Hematopoietic multipotent progenitor cell treated with erythropoietin and hydrocortisone succinate and interleukin-3 and kit ligand, for 17 days (in vitro differentiated cells): ENCODE results near the gene AMIGO2.
A peak's percentile ranks its signal among the peaks of the same experiment; 100 is the strongest.

Experiments used
- DNase-seq: peaks from one replicate; pipeline ENCODE4 v3.0.0-alpha.2; 2015; ENCODE audit warnings: low spot score

Gene AMIGO2

GRCh38 chr12:47098099-47098498, 18.3 kb upstream of the AMIGO2 start:
- DNase-seq: no peak

DNA sequence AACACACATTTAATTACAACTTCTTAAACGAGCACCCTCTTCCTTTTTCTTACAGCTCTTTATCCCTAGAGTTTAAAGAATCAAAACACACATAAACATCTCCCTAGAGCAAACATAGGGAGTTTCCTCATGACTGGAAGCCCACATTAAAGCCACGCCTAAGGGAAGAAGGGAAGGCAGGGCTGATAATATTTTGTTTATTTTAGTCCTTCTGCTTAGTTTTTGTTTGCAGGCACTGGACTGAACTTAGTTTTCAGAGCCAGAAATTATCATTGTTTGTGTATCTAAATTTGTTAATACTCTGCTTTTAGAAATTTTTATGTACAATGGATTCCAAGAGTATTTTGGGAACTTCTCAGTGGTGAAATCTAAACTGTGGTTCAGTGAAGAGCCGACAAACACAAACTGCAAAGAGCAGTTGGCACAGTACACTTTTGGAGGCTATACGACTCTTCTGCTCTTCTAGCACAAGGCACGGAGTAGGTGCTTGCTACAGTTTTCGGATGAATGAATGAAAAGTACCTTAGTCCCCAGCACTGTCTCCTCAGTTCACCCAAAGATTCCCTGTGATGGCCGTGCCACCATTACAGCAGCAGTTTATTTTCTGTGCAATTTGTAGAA, 17.6 kb upstream of the AMIGO2 start:
- no peak for DNase-seq

DNA sequence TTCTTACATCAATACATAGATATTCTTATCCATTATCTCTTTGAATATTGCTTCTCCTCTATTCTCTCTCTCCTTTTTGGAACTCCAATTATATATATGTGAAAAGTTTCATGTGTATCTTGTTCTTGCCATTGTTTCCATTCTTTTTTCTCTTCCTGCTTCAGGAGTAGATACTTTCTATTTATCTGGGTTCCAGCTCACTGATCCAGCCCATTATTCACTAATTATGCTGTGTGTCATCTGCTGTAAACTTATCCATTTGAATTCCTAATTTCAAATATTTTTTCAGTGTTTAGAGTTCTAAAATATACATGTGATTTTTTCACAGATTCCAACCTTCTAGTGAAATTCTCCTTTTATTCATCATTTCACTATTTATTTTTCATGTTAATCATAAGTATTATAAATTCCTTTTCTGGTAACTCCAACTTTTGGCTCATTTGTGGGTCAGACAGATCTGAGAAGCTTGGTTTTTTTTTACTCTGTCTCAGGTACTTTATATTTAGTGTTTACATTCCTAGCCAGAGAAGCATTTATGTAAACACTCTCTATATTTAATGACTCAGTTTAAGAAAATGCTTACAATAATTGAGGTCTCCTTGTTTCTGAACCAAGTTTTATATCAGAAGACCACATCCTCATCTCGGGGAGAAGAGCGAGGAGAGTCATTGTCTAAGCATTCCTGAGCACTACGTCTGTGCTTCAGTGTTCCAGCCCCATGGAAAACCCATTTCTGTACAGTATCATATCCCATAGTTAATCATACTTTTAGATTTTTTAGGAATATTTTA, 15.9 kb upstream of the AMIGO2 start:
- DNase-seq: no peak

DNA sequence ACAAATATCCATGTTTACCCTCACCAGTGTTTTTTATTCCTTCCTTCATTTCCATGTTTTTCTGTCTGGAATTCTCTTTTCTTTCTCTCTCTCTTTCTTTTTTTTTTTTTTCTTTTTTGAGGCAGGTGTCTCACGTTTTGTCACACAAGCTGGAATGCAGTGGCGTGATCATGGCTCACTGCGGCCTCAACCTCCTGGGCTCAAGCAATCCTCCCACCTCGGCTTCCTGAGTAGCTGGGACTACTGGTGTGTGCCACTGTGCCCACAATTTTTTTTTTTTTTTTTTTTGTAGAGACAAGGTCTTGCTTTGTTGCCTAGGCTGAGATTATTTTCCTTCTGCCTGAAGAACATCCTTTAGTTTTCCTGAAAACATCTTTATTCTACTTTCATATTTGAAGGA, 15.0 kb upstream of the AMIGO2 start:
- no peak for DNase-seq

DNA sequence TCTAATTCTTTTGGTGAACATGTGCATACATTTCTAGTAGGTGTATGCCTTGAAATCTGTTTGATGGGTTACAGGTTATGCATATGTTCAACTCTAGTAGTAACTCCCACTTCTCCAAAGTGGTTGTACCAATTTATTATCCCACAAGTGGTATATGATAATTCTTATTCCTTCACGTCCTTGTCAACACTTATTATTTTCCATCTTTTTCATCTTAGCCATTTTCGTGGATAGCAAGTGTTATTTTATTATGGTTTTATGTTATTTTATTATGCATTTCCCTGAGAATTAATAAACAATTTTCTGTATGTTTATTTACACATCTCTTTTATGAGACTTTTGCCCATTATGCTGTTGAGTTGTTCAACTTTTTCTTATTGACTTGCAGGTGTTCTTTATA, 11.2 kb upstream of the AMIGO2 start:
- DNase-seq: no peak

DNA sequence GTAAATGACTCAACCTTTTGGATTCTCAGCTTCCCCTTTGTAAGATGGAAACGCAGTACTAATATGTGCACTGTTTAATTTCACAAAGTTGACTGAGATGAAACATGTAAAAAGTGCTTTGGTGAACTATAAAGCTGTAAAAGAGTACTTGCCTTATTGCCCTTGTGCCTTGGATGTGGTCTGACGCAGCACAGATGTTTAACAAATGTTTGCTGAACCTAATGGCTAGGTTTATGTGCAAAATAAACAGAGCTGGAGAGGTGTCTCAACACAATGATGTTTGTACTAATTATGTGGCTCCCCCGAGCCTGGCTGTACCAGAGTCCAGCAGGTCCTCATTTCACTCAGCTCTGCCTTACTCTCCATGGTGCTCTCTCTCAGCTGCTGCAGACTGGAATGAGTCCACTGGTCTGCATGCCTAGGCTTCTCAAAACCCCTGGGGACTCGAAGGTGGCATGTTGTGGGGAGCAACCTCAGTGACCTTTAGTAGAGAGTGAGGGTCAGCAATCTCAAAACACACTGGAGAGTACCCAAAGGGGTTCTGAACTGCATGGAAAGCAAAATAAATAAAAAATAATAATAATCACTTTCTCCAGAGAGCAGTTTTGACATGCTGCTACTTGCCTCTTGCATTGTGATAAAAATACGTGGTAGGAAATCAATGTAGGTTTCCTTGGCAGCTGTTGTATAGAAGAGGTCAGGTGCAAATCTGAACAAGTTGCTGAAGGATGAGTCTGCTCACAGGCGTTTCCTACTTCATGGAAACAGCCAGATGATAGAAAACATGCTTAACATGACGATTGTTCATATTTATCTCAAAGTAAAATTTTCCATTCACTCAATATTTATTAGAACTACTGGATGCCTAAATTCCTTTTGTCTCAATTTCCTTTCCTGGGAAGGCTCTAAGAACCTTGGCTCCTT, 8.5 kb upstream of the AMIGO2 start:
- no peak for DNase-seq

DNA sequence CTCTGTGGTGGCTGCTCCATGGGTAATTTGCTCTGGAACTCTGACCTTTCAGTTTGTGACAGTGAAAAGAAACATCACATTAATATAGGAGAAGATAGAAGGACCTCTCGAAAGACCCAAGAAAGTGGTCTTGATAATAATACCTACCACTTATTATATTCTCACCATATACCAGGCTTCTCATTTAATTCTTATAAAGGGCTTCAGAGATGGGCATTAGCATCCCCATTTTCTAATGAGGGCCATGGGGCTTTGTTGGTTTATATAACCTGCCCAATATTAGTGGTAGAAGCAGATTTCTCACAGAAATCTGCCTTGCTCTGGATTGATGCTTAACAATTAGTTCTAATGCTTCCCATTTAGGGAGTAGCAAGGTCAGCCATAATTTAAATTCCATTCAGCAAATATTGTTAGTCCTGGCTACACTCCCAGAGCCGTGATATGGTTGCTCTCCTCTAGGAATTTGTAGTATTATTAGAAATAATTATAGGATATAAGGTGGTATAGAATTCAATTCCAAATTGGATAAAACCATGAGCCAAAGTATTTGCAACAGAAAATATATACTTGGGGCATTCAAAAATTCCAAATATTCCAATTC, 7.4 kb upstream of the AMIGO2 start:
- no peak for DNase-seq

- DNase-seq: no peak
Measured at GRCh38 chr12:47085815-47086252, 6.1 kb upstream of the AMIGO2 start.

GRCh38 chr12:47084172-47084571, 4.4 kb upstream of the AMIGO2 start:
- no peak for DNase-seq

DNA sequence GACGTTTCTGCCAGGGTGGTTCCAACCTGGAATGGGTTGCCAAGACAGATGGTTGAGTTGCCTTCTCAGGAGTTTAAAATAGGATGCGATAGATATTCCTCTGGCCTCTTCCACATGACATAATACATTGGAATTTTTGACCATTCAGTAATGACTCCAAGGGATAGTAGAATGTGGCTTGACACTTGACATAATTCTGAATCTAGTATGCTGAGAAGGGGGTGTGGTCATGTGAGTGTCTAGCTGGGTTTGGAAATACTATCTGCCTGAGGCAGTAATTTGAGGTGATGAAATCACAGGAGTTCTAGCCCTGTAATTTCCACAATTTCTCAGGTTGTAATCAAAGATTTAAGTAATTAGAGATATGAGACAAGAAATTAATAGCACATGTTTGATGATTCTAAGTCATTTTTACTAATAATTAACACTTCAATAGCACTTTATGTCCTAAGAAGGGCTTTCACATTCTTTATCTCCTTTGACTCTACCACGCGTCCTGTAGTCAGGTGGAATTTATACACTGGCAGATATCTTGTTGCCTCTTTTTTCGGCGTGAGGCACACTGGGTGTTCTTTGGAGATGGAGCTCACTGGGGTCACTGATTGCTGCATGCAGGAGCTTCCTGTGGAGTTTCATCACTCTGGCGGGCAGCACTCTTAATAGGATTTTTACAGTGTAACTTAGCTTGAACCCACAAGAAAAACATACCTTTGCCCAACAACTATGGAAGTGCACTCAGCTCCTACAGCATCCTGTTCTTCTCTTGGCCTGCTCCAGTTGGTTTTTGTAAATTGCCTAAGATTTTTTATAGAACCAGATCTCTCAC, 3.2 kb upstream of the AMIGO2 start:
- DNase-seq: peak; percentile 14

GRCh38 chr12:47082283-47082682, 2.5 kb upstream of the AMIGO2 start:
- no peak for DNase-seq

- DNase-seq: peak; percentile 15
Measured at GRCh38 chr12:47080725-47081502, 1.2 kb upstream of the AMIGO2 start.

DNA sequence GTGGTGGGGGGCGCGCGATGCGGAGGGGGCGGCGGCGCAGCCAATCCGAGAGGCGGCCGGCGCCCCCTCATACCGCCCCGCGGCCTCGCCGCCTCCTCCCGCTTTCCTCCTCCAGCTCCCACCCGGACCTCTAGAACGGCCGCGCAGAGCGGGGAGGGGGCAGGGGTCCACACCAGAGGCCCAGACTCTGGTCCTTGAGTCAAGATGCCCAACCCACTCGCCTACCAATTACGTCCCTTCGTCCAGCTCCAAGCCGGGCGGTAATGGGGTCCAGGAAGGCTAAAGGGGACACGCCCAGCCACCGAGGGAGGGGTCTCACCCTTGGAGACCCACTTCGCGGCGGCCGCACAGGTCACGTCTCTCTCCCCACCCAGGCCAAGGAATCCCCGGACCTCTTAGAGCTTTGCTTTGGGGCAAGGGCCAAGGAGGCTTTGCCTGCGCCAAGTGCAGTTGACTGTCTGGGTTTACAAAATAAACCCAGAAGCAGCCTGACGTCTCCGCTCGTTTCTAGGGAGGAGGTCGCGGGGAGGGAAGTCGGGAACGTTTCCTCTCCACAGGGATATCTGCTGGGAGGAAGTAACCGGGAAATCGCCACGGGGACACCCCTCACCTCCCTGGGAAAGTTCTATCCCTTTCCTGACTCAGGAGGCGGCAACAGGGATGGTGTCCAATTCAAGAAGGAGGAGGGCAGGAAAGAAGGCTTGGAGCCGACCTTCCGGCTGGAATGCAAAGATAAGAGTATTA, 394 bp upstream of the AMIGO2 start:
- DNase-seq: peak; percentile 19

DNA sequence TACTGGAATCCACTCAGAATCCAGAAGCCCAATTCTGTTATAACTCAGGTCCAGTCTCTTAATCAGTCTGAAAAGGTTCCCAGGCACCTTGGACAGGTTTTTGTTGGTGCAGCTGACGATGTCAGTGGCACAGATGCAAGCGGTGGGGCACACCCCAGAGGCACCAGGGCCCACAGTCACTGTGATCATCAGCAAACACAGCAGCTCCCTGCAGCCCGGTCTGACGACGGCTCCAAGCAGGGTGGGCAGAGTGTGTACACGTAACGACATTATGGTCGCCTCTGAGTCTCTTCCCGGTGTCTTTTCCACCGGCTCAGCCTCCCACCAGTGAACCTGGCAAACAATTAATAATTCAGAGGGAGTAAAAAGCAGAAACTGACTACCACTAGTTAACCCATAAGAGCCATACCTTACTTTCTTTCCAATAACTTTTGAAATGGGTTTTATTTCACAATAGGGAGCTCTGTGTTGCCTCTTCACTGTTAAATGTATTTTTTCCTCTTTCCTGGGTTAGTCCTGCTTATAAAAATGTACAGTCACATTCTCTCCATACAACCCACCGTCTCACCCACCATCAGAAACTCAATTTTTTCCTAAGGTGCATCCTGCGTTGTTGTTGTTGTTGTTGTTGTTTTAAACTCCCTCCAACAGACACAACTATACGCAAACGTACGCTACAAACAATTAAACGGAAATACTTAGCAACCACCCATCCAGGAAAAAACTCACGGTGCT, 859 bp downstream of the AMIGO2 start:
- peak; percentile 36 for DNase-seq

DNA sequence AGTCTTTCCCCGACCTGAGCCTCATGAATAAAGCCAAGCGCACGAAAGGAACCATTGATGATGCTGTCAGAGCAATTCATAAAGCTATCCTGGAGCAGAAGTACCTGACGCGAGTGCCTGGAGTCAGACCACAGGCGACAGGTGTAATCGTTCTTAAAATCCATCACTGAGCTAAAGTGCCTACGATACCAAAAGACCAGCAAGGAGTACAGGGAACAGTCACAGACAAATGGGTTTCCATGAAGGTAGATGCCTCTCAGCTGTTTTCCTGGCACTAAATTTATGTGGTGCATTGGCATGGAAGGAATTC, 1.7 kb downstream of the AMIGO2 start:
- DNase-seq: no peak

- no peak for DNase-seq
Measured at GRCh38 chr12:47077206-47078085, 2.3 kb downstream of the AMIGO2 start.

GRCh38 chr12:47075192-47076084, 4.3 kb downstream of the AMIGO2 start:
- DNase-seq: no peak
